Measurements from ENCODE around the gene NAPA. TPM values are rescaled to one million over a fixed set of nuclear protein-coding genes. Genes with fewer than 3 reads are reported as not detected.
A peak's percentile ranks its signal among the peaks of the same experiment; 100 is the strongest.

NAPA gene
- total RNA-seq, 4 donors from 2014 or later = 106 to 178 (median 125) TPM

DNA sequence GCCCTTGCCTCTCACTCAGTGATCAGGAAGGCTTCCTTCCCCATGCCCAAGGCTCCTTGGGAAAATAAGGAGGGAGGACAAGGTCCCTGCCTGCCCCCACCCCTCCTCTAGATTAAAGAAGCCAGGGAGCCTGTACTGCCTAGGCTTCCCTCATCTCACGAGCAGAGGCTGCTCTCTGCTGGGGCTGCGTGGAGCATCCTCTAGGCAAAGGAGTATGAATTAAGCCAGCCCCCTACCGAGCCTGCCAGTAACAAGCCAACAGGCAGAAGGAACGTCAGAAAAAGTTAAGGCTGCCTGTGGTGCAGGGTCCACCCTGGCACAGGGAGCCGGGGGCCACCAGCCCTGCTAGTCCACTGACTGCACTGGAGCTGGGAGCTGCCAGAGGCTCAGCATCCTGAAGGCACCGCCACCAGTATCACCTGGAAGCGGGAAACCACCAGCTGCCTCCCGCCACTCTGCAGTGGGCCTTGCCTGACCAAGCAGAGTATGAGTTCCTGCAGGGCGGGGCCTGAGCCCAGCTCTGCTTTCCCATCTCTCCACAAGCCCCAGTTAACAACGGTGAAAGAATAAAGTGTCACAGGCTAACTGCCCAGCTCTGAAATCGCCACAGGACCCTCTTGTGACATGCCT lies 6.8 kb downstream of the NAPA start:
- Histone ChIP-seq H3K36me3 (peaks cover 0 to 37% (median 13%) of the 10 kb centered on the region in 3 donors), H3K4me3 (no peak overlapping the region), H3K4me1 (peaks cover 59 to 71% (median 59%) of the 10 kb centered on the region in 3 donors), H3K27me3 (no peaks in the 10 kb centered on the region), H3K27ac (peak overlapping the region in 3 of 4 donors; percentile 97 to 99 (median 99)), H3K9me3 (no peaks in the 10 kb centered on the region)
- no peak for DNase-seq
- intact Hi-C loops (cut with DNase I) = no loop called here
- no peak for TF ChIP-seq CTCF (IDR thresholded peaks at IDR 0.05)
- no peak for TF ChIP-seq POLR2A (IDR thresholded peaks at IDR 0.05)
- WGBS, 2 donors = 40 to 54% methylated on average over 1 to 2 of the region's 11 CpGs

GRCh38 chr19:47507012-47507411 lies 7.9 kb downstream of the NAPA start:
- peaks cover 48 to 60% (median 49%) of the 10 kb centered on the region in 3 donors for H3K4me1 ChIP-seq
- peaks cover 0 to 47% (median 19%) of the 10 kb centered on the region in 3 donors for H3K36me3 ChIP-seq
- WGBS, 2 donors = 58 to 60% methylated on average over 4 to 6 of the region's 6 CpGs
- H3K27ac ChIP-seq = peak overlapping the region in 2 of 4 donors; percentile 99
- H3K9me3 ChIP-seq = no peaks in the 10 kb centered on the region
- TF ChIP-seq CTCF (IDR thresholded peaks at IDR 0.05) = no peak
- TF ChIP-seq POLR2A (IDR thresholded peaks at IDR 0.05) = no peak
- intact Hi-C loops (cut with DNase I) = no loop called here
- H3K27me3 ChIP-seq = no peaks in the 10 kb centered on the region
- H3K4me3 ChIP-seq = no peak overlapping the region
- DNase-seq = no peak

DNA sequence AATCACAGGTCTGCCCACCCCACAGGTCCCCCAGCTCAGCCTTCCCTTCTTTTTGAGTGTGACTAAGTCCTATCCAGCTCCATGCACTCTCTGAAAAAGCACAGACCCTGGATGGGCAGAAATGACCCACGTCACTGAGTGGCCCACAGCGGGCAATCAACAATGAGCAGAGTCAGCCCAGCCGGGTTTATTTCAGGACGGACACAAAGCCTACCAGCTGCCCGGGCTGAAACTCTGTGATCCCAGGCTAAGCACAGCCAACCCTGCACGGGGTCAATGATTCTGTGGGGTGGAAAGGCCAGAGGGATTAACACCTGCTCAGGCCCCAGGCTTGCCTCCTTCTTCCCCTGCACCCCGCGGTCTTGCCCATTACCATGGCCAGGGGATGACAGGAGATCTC lies 8.4 kb downstream of the NAPA start:
- Histone ChIP-seq H3K36me3 (peaks cover 0 to 52% (median 23%) of the 10 kb centered on the region in 3 donors), H3K27ac (peak overlapping the region in 1 of 4 donors; percentile 99), H3K4me1 (peaks cover 43 to 56% (median 44%) of the 10 kb centered on the region in 3 donors), H3K9me3 (no peaks in the 10 kb centered on the region), H3K27me3 (no peaks in the 10 kb centered on the region), H3K4me3 (no peak overlapping the region)
- TF ChIP-seq POLR2A (IDR thresholded peaks at IDR 0.05) (no peak), CTCF (IDR thresholded peaks at IDR 0.05) (no peak)
- WGBS, 2 donors = 79 to 85% methylated on average over 7 of the region's 8 CpGs
- no peak for DNase-seq
- intact Hi-C loops (cut with DNase I) = no loop called here

DNA sequence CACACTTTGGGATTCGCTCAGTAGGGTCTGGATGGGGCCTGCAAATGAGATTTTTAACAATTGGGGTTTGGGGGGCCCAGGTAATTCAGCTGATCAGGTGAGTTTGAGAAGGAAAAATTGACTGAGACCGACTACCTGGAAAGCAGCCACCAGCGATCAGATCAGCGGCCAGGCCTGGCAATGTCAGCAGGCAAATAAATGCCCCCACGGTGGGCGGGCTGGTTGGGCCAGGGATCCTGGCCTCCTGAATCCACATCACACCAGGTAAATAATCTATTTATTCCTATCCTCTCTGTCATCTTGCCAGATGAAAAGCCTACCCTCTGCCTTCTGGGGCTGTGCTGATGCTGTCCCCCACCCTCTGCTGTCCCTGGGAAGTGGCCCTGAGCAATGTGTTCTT lies 9.4 kb downstream of the NAPA start:
- 85 to 89% methylated on average over 6 of the region's 6 CpGs for WGBS, 2 donors
- Histone ChIP-seq H3K27me3 (no peaks in the 10 kb centered on the region), H3K4me3 (no peak overlapping the region), H3K9me3 (no peaks in the 10 kb centered on the region), H3K36me3 (peaks cover 0 to 62% (median 33%) of the 10 kb centered on the region in 3 donors), H3K27ac (no peak overlapping the region), H3K4me1 (peaks cover 33 to 56% (median 34%) of the 10 kb centered on the region in 3 donors)
- no peak for DNase-seq
- intact Hi-C loops (cut with DNase I) = no loop called here
- TF ChIP-seq CTCF (IDR thresholded peaks at IDR 0.05) = no peak
- TF ChIP-seq POLR2A (IDR thresholded peaks at IDR 0.05) = no peak

DNA sequence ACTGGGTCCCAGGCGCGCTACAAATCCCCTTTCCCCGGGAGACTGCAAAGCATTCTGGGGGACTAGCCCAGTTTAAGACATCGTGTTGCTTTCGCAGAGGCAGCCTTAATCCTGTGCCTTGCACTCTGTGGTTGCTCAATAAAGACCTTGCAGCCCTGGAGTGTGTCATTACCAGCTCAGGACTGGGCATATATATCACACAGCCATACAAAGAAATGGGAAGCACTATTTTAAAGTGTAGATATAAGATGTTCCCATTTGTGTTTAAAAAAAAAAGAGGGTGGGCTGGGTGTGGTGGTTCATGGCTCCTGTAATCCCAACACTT lies 11.1 kb downstream of the NAPA start:
- H3K27me3 ChIP-seq = no peaks in the 10 kb centered on the region
- no peak overlapping the region for H3K4me3 ChIP-seq
- DNase-seq = no peak
- H3K4me1 ChIP-seq = peaks cover 17 to 45% (median 19%) of the 10 kb centered on the region in 3 donors
- H3K27ac ChIP-seq = no peak overlapping the region
- WGBS, 2 donors = 87 to 91% methylated on average over 5 of the region's 5 CpGs
- intact Hi-C loops (cut with DNase I) = no loop called here
- TF ChIP-seq CTCF (IDR thresholded peaks at IDR 0.05) (no peak), POLR2A (IDR thresholded peaks at IDR 0.05) (no peak)
- peaks cover 5 to 79% (median 39%) of the 10 kb centered on the region in 3 donors for H3K36me3 ChIP-seq
- H3K9me3 ChIP-seq = no peaks in the 10 kb centered on the region
